IPS-NIHi7 (cell line): ENCODE data around the gene TNFRSF6B.
"Not testable (repeated sequence)": the region's sequence is repeated elsewhere in the genome, so short reads cannot be mapped to it uniquely, and the experiment has no call there.

ENCODE experiments used
- DNase-seq: peaks from one replicate; pipeline ENCODE4 v3.0.0; 2012; ENCODE audit warnings: mixed read lengths; ENCODE audit errors: extremely low spot score

TNFRSF6B gene

GRCh38 chr20:63708301-63709148 is 12.1 kb downstream of the TNFRSF6B start:
- DNase-seq, result peak; percentile 16

- DNase-seq, result no peak
Observed at GRCh38 chr20:63709149-63709527, 12.7 kb downstream of the TNFRSF6B start.

DNA sequence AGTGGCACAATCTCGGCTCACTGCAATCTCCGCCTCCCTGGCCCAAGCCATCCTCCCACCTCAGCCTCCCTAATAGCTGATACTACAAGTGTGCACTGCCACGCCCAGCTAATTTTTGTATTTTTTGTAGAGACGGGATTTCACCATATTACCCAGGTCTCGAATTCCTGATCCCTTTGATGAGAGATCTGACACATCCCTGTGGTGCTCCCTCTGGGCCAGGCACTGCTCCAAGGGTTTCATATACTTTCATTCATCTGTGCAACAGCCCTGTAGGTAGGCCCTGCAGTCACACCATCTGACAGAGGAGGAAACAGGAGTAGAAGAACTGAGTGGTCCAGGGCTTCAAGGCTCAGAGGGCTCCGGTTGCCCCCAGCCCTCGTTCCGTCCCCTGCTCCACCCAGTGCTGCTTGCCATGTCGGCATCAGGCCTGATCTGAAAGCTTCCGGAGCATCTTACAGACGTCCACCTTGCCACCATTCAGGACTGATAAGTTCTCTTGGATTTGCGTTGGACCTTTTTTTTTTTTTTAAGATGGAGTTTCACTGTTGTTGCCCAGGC is 14.7 kb downstream of the TNFRSF6B start:
- no peak for DNase-seq

GRCh38 chr20:63712191-63712590 is 15.7 kb downstream of the TNFRSF6B start:
- DNase-seq, result no peak

GRCh38 chr20:63714858-63715257 is 18.4 kb downstream of the TNFRSF6B start:
- no peak for DNase-seq

DNA sequence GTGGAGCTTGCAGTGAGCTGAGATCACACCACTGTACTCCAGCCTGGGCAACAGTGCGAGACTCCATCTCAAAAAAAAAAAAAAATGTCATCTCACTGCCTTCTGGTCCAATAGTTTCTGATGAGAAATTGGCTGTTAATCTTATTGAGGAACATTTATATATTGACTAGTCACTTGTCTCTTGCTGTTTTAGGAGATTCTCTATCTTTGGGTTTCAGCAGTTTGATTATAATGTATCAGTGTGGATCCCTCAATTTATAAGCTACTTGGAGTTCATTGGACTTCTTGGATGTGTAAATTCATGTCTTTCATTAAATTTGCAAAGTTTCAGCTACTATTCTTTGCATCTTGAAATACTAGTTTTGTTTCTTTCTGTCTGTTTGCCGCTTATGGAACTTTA is 22.5 kb downstream of the TNFRSF6B start:
- no peak for DNase-seq

- not testable (repeated sequence) for DNase-seq
Observed at GRCh38 chr20:63722967-63723622, 26.6 kb downstream of the TNFRSF6B start.

DNA sequence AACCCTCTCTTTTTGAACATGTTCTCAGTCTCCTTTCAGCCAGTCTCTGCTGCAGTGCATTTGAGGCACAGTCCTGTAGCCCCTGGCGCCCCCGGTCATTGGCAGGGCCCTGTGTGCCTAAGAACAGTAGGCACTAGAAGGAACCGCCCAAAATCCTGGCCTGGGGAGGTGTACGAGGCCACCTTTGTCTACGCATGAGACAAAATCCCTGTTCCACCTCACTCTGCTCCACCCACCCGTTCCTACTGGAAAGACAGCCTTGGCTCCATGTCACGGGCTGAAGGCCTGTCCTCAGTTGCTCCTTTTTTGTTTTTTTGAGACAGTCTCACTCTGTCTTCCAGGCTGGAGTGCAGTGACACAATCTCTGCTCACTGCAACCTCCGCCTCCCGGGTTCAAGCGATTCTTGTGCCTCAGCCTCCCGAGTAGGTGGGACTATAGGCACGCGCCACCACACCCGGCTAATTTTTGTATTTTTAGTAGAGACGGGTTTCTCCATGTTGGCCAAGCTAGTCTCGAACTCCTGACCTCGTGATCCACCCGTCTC is 33.8 kb downstream of the TNFRSF6B start:
- not testable (repeated sequence) for DNase-seq

GRCh38 chr20:63731410-63731809 is 35.0 kb downstream of the TNFRSF6B start:
- DNase-seq, result no peak

- no peak for DNase-seq
Observed at GRCh38 chr20:63732118-63733095, 36.0 kb downstream of the TNFRSF6B start.

DNA sequence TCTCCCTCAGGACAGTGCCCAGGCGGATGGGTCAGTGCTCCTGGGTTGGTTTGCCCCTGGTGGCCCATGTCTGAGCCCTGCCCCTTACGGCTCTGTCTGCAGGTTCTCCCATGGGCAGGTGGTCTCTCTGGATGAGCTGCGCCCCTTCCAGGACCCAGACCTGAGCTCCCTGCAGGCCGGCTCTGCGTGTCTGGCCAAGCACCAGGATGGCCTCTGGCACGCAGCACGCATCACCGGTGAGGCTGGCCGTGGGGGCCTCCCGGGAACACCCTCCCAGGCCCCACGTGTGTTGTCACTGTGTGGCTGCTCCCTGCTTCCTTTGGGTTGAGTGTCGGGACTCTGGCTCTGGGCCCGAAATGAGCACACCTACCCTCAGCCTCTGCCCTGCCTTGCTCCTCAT is 36.7 kb downstream of the TNFRSF6B start:
- DNase-seq, result no peak

GRCh38 chr20:63733579-63734081 is 37.2 kb downstream of the TNFRSF6B start:
- no peak for DNase-seq

DNA sequence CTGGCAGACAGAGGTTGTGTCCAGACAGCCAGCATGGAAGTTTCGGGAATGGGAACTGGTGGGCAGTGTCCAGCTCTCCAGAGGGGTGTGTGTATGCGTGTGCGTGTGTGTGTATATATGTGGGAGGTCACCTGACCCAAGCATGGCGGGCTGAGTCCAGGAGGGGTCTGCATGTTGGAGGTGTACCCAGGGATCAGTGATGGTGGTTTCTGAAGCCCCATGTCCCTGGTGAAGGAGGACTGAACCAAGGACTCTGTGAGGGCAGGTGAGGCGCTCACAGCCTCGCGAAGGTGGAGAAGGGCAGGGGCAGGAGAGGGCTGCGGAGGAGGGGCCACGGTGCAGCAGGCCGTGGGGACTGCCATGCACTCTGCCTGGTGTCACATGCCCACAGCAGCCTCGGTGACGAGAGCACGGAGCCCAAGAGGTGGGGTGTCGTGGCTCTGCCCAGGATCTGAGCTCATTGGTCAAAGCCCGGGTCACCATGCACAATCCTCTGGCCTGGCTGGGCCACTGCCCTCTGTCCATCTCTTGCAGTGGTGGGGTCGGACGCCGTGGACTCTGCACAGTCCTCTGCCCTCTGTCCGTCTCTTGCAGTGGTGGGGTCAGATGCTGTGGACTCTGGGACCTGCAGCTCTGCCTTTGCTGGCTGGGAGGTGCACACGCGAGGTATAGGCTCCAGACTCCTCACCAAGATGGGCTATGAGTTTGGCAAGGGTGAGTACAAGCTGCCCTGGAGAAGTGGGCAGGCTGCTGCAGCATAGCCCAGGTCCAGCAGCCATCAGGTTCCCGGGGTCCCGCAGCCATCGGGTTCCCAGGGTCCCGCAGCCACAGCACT is 37.9 kb downstream of the TNFRSF6B start:
- no peak for DNase-seq

DNA sequence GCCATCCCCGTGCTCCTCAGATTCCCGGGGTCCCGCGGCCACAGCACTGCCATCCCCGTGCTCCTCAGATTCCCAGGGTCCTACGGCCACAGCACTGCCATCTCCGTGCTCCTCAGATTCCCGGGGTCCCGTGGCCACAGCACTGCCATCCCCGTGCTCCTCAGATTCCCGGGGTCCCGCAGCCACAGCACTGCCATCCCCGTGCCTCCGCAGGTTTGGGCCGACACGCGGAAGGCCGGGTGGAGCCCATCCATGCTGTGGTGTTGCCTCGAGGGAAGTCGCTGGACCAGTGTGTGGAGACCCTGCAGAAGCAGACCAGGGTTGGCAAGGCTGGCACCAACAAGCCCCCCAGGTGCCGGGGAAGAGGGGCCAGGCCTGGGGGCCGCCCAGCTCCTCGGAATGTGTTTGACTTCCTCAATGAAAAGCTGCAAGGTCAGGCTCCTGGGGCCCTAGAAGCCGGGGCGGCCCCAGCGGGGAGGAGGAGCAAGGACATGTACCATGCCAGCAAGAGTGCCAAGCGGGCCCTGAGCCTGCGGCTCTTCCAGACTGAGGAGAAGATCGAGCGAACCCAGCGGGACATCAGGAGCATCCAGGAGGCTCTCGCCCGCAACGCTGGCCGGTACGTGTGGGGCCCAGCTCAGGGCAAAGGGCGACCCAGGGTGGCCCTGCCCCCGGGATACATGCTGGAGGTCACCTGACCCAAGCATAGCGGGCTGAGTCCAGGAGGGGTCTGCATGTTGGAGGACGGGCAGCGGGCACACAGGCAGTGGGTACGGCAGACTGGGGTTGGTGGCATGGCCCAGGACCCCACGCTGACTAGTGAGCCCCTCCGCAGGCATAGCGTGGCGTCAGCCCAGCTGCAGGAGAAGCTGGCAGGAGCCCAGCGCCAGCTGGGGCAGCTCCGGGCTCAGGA is 38.8 kb downstream of the TNFRSF6B start:
- DNase-seq, result no peak

GRCh38 chr20:63735859-63736718 is 39.6 kb downstream of the TNFRSF6B start, which contains the start of gene LIME1:
Gene LIME1 (plus strand): TSS chr20:63736664. CDS start chr20:63737550, 886 bp downstream.
- no peak for DNase-seq

GRCh38 chr20:63736893-63737694 is 40.6 kb downstream of the TNFRSF6B start:
- peak; percentile 59 for DNase-seq

DNA sequence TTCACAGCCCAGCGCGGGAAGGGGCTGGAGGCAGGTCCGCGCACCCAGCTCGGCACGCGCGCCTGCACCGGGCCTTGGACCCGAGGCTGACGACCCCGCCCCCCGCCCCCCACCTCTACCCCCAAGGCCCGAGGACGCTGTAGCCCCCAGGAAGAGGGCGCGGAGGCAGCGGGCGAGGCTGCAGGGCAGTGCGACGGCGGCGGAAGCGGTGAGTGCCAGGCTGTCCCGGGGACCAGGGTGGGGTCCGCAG is 41.2 kb downstream of the TNFRSF6B start:
- DNase-seq, result no peak
